GM21737 (cell line): Measurements from ENCODE around the gene DOCK1.

Source experiments
- ATAC-seq: cut with Tn5 transposase; IDR thresholded peaks from one replicate; pipeline ENCODE4 v1.9.1; 2021; ENCODE audit warnings: mild to moderate bottlenecking, moderate library complexity; ENCODE audit not compliant: unreplicated experiment

The DOCK1 gene

DNA sequence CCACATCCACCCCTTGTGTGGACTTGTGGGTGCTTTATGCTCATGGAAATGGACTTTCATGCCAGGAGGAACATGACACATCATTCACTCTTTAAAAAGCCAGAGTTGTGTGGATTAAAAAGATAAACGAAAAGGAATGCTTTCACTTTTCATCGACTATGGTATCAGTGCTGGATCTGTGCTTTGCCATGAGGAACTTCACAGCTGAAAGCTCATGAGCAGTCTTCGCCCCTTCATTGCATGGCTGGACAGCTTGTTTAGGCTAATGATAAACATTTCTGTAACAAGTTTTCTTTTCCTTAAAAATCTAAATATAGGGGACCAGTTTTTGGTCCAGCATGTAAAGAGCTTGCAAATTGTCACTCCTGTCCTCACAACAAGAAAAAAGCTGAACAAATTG lies 470.2 kb downstream of the DOCK1 start:
- ATAC-seq, result no peak

DNA sequence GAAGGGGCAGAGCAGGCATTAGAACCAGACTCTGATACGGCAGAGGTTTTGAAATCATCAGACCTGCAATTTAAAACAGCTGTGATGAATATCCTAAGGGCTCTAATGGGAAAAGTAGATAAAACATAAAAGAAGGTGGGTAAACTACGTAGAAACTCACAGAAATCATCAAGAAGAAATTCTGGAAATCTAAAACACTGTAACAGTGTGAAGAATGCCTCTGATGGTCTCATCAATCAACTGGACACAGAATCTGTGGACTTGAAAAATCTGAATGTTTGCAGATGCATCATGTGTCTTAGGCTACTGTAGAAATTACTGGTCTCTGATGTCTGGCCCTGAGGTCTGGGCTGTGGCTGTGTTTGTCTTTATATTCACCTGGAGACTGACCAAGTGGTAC lies 470.8 kb downstream of the DOCK1 start:
- ATAC-seq, result no peak

DNA sequence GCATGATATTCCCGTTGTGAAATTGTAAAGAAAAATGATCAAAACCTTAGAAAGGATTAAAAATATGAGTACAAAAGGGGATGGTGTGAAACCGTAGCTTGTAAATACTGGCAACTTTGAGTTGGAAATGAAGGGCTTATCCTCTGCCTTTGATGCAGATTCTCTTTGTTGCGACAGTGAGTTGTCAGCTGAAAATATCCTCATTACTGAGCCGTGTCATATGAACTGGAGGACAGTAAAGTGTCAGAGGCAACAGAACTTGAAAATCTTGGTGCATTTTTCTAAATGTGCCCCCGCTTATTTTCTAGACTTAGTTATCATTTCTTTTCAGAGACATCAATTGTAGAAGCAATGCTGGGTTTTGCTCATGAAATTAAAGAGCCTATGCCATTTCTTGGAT lies 473.4 kb downstream of the DOCK1 start:
- no peak for ATAC-seq

DNA sequence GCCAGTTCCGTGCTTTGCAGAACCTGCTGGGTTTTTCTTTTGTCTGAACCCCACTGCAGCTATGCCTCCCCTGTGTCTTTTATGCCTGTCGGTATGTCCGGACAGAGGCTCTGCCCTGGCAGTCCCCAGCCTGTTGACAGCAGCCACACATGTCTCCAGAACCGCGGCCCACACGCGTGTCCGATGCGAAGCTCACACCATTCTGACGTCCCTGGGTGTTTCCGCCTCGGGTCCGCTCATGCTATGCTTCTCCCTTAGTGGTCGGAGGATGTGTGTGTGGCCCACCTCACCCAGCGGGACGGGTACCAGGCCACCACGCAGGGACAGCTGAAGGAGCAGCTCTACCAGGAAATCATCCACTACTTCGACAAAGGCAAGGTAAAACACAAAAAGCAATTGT lies 479.3 kb downstream of the DOCK1 start:
- ATAC-seq, result no peak

DNA sequence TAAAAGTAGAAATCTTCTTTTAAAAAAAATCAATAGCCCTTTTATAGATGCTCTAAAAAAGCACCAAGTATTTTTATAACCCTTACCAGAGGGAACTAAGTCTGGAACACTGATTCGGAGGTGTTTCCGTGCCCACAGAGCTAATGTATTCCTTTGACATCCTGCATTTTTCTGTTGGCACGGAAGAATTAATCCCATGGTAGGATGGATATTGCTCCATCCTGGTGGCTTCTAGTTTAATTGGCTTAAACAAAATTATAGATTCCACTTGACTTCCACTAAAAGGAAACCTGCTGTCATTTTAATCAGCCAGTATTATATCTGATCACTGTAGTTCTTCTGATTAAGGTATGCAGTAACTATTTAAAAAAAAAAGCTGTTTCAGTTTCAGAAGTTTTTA lies 479.8 kb downstream of the DOCK1 start:
- ATAC-seq, result no peak

DNA sequence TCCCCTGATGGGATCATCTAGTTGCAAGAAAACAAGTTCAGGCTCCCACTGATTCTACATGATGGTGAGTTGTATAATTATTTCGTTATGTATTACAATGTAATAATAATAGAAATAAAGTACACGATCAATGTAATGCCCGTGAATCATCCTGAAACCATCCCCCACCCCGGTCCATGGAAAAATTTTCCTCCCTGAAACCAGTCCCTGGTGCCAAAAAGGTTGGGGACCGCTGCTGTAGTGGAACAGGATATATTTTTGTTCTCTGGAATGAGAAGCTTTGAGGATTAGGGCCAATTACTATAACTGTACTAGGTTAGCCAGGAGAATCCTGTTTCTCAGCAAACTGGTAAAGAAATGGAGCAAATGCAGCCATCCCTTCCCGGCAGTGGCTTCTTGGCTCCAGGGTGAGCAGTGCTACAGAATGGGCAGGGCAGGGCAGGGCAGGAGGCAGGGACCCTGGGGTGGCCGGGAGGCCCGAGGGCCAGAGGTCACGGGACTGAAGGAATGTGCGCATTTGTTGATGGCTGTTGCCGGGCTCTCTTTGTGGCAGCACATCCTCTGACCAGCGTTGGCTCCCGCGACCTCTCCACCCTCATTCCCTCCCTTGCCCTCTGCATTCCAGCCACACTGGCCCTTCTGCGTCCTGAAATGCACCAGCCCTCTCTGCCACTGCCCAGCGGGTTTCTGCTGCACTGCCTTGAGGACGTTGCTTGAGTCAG lies 481.5 kb downstream of the DOCK1 start:
- ATAC-seq, result no peak

DNA sequence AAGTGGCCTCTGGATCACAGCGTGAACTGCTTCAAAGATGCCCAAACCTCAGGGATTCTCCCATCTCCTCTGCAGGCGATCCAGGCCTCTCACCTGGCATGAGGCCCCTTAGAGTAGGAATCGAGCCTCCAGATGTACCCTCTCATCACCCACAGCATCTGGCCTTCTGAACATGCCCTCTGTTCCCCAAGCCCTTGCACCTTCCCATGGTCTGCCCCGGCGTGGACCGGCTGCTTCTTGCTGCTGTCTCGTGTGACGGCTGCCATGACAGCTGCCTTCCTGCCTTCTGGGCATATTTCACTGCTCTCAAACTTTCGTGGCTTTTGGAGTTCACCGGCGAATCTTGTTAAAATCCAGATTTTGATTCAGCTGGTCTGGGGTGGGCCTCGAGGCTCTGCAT lies 486.6 kb downstream of the DOCK1 start:
- no peak for ATAC-seq

DNA sequence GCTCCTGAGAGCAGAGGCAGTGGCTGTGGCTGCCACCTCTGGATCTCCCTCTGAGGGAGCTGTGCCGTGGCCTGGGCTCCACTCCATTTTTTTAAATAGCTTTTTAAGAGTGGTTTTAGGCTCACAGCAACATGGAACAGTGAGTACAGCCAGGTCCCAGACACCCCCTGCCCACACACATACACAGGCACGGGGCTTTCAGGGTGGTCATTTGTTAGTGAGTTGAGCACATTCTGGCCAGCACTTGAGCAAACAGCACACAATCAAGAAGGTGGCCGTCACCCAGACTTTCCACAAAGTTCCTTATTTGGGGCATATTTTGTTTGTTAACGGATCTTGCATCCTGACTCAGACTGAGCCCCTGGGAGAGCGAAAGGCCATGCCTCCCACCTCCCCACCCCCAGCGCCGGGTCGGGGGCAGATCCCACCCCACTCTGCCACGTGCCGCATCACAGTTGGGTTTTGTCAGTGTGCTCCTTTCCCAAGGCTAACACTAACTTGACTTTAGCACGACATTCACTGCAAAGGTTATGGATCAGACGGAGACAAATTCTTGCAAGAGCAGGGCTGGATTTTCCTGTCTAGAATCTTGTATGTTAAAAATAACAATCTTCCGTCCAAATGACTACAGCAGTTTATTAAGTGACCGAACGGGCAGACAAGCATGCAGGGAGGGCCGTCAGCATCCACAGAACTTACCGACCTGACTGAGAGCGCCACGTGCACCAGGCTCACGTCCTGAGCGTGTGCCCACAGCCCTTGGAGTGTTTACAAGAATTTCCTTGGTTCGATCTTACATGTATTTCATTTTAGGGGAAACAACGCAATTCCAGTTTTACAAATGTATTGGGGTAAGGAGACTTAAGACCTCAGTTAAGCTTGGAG lies 487.4 kb downstream of the DOCK1 start:
- ATAC-seq, result no peak

DNA sequence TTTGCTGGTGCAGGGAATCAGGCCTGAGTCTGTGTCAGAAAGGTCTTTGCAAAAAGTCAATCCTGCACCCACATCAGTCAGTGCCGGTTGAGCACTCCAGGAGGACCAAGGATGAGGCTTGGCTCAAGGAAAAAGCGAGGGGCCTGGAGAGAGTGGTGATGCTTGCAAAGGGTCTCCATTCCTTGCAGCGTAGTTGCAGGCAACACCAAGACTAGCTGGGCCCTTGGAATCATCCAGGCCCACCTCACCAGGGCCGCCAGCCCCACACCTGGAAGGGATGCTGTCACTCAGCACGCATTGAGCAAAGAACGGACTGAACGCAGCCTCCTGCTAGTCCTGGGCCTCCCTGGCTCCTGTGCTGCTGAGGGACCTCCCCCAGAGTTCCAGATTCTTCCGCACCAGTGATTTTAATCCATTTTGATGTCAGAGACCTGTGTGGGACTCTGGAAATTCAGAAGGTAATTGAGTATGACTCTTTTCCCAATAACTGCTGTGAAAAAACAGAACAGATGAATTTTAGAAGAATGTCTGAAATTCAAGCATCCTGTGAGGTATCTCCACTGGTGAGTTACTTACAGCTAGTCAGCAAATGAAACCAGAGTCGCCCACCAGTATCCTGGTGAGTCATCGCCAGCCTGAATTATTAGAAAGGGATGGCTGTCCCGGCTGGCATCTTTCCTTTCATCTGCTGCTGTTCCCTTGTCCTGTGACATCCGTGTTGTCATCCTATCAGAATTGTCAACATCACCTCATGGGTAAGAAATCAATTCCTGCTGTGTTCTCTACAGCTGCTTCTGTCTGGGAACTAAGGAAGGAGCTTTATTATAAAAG lies 493.1 kb downstream of the DOCK1 start:
- no peak for ATAC-seq

DNA sequence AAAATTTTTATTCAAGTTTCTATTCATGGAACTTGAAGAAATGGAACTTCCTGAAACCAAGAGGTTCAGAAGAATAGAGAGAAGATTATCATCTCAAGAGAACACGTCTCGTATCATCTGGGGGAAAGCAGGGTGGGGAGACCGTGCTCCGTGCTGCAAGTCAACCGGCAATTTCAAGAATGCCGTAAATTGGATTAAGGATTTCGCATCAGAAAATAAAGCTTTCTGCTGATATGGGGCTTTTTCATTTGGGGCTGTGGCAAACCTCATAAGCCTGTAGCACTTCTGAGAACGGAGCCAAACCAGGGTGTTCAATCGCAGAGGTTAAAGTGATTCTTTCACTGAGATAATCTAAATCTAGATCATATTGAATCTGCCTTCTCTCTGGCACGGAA lies 493.7 kb downstream of the DOCK1 start:
- ATAC-seq, result no peak

DNA sequence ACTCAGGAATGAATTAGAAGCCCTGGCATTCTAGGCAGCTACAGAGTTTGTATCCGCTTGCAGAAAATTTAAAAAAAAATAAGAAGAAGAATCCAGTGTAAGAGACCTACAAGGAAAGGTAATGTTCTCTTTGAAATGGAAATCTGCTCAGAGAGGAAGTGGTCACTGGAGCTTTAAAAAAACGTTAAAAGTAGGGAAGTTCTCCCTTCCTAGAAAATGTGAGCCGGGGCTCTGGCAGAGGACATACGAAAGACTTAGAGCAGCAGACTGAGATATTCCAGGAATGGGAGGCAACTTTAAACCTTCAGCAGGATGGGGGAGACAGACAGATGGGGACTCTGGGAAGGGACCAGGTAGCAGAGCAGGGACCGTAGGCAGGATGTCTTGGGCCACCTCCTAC lies 494.4 kb downstream of the DOCK1 start:
- no peak for ATAC-seq

DNA sequence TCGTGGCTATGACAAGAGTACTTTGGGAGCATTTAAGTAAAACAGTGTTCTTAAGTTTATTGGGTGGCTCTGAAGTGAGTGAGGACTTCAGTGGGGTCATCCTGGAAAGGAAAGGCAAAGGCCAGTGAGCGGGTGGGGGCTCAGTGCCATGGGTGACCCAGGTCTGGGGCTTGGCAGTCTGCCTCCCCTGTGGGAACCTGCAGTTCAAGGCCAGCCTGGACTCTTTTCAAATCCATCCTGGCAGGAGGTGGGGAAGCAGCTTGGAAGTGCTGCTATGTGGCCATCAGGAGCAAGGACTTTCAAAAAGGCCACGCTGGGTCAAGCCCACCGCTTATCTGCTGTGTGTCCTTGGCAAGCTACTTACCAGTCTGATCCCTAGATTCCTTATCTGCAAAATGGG lies 495.0 kb downstream of the DOCK1 start:
- no peak for ATAC-seq

DNA sequence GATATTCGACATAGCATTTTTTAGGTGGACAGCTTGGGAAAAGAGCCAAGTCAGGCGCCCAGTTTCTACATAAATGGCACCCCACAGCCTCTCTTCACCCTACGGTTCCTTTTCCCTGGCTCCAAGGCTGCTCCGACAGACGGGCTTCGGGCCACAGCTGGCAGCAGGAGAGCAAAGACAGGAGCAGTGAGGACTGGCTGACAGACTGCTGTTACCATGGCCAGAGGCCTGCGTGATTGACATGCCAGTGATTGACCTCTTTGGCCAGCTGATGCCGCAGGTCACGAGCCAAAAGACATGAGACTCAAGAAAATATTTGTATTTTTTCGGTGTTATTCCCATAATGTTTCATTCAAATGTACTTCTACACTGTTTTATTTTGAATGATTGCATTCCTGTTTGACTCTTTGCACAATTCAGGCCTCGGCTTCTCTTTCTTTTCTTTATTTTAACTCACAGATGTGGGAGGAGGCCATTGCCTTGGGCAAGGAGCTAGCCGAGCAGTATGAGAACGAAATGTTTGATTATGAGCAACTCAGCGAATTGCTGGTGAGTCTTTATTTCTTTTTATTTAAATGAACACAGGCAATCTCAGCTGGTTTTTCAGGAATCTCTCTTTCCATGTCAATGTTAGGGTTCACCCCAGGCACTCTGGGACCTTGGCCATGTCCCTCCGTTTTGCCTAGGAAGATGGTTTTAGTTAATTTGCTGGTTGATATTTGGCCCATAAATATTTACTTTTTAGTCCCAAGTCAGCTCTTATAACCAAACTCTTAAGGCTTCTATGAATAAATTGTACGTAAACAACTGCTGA lies 497.6 kb downstream of the DOCK1 start:
- ATAC-seq, result no peak

DNA sequence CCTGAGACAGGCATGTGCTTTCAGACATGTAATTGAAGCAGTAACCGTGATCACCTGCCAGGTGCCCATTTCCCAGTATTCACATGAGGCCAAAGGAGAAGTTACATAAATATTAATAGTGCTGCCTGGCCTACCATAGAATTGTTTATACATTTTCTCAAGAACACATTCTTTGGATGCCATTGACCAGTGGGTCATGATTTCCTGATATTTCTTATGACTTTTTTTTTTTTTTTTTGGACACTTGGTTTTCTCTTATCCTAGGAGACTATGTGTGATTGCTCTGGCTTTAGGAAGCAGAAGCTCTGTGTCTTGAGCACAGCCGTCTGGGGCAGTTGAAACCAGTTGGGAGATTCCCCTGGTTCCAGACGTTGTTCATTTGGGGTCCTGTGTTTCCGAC lies 500.0 kb downstream of the DOCK1 start:
- no peak for ATAC-seq

DNA sequence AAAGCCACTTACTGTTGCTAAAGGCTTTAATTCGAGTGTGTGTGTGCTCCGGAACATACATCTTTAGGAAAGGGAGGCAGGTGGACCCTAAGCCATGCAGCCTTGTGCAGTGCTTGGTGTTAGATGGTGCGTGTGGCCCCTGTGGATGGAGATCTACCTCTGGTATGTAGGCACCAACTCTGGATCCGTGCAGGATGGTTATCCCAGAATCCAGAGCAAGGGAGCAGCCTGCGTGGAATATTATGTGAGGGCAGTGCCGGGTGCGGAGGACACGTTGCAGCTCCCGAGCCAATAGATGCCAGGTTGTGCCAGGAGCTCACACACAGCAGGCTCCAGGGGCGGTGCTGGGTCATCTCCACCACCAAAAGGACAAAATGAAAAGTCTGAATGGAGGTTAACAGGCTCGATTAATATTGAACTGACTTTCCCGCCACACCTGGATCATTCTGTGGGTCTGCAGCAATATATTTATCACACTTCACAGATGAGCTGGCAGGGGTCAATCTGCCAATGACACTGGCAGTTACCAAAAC lies 500.9 kb downstream of the DOCK1 start:
- no peak for ATAC-seq

DNA sequence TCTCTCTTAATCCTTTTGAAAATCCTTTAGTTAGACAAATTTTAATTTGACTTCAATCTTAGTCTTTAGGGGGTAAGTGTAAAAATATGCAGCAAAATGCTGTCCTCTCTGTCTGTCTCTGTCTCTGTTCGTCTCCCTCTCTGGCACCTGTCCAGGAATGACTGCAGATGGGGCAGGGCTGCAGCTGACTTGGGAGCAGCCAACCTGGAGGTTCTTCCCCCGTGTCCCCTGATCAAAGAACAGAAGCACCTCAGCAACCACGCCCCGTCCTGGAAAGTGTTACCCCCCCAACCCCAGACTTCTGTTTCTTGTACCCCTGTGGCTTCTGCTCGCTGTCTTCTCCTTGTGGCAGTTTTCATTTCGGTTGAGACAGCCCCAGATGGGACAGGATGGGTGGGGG lies 502.3 kb downstream of the DOCK1 start:
- ATAC-seq, result no peak

DNA sequence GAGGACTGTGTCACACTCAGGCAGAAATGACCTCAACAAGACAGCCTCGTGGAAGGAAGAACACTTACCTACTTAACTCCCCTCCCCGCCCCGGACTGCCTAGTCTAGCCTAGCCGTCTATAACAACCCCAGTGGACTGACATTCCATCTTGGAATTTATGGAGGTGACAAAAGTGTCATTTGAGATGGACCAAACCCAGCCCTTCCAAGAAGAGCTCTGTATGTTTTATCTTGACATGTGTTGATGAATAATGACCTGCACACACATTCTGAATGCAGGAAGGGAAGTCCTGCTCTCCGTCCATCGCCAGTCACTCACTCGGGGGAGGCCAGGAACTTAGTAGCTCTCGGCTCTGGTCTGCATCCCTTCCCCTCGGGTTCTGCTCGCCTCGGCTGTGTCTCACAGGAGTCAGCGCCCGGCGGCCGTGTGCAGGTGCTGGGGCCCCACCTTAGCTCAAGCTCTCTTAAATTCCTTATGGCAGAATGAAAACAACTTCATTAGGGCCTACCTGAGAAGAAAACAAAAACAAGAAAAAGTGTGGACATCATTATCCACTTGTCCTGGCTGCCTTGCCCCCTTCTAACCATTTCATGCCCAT lies 503.0 kb downstream of the DOCK1 start:
- no peak for ATAC-seq

DNA sequence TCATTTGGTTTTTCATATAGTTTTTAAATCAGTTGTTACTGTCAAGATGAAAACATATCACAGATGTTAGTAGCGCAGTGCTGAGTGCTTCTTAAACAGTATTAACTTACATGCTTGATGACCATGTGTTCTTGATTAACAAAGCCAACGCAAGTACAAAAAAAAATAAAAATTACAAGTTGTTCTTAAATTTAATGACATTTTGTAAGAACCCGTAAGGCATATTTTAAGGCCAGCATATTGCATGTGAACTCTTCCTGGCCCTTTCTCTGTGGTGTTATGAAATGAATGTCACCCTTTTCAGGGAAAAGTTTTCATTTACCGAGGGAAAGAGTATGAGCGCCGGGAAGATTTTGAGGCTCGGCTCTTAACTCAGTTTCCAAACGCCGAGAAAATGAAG lies 503.5 kb downstream of the DOCK1 start:
- ATAC-seq, result no peak

DNA sequence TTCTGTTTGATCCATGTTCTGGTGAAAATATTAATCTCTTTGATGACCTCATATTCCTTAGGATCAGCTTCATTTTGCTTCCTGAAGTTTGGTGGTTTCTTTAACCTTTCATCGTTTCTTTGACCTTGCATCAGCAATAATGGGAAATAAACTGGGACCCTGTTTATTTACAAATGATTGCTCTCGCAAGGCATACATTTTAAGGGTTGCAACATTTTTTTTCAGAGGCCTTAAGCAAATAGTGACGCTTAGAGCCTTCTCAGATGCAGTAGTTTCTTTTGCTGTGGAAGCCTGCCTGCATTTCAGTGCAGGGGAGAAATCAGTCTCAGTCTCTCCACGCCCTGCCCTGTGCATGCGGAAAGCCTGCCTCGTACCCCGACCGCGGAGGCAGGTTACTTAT lies 504.8 kb downstream of the DOCK1 start:
- no peak for ATAC-seq

DNA sequence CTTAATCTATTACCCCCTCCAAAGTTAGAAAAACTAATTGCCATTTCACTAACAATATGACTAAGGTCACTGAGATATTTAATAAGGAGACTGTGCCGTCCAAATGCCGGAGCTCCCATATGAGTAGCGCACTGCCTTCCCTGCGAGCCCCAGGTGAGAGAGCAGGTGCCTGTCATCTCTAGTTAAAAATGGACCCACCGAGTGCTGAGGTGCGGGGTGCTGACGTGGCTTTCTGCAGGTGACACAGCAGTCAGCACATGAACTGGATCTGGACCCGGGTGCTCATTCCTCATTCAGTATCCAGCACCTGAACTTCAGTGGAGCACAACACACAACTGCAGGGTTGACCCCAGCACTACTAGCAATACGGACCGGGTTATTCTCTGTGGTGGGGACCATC lies 505.8 kb downstream of the DOCK1 start:
- ATAC-seq, result no peak
